WTC11 (cell line): ENCODE data around the gene MCCC2. TPM values are rescaled to one million over a fixed set of nuclear protein-coding genes. Genes with fewer than 3 reads are reported as not detected.

ENCODE experiments used
- ATAC-seq: fragments of 200-7000 bp; cut with Tn5 transposase; 2 replicates; pipeline ENCODE4 v1.10.0; 2021; ENCODE audit warnings: mild to moderate bottlenecking, moderate library complexity
- CTCF ChIA-PET: fragments of 300-600 bp; sonication (Branson Sonifier 250); formaldehyde crosslinking; loops from one replicate; lab custom pipeline; 2021; ENCODE audit warnings: antibody characterized with exemption; lab: Charles Lee
- POLR2A ChIA-PET: fragments of 350-600 bp; sonication (Branson Sonifier 250); formaldehyde crosslinking; loops from one replicate; lab custom pipeline; 2021; ENCODE audit warnings: antibody characterized with exemption; lab: Charles Lee
- DNase-seq: peaks from one replicate; pipeline ENCODE4 v3.0.0; 2021; ENCODE audit warnings: low spot score
- H3K27ac Mint-ChIP-seq: 2 replicates; pipeline ENCODE4 v1.8.0; 2021; ENCODE audit warnings: mixed read lengths
- H3K27me3 Mint-ChIP-seq: 2 replicates; pipeline ENCODE4 v1.8.0; 2021; ENCODE audit warnings: low read depth, mild to moderate bottlenecking, moderate library complexity, mixed read lengths
- H3K36me3 Mint-ChIP-seq: 2 replicates; pipeline ENCODE4 v1.8.0; 2021; ENCODE audit warnings: mixed read lengths
- H3K4me1 Mint-ChIP-seq: 2 replicates; pipeline ENCODE4 v1.8.0; 2022; ENCODE audit warnings: mixed read lengths
- H3K4me3 Mint-ChIP-seq: 2 replicates; pipeline ENCODE4 v1.8.0; 2021; ENCODE audit warnings: mild to moderate bottlenecking, moderate library complexity, mixed read lengths
- H3K9me3 Mint-ChIP-seq: 2 replicates; pipeline ENCODE4 v1.8.0; 2021; ENCODE audit warnings: mixed read lengths
- AR ChIP-seq: fragments of 250-450 bp; sonication (Bioruptor Pico); IDR thresholded peaks from 2 replicates; pipeline ENCODE4 v1.9.0; 2021; ENCODE audit warnings: mild to moderate bottlenecking
- CDX4 ChIP-seq: fragments of 250-450 bp; sonication (Bioruptor Pico); IDR thresholded peaks from 2 replicates; pipeline ENCODE4 v1.9.0; 2021; ENCODE audit warnings: moderate library complexity, mild to moderate bottlenecking, inconsistent platforms, borderline replicate concordance
- E2F1 ChIP-seq: sonication (generic); formaldehyde crosslinking; IDR thresholded peaks from 2 replicates; pipeline ENCODE4 v1.8.0; 2022; ENCODE audit warnings: mild to moderate bottlenecking, missing genetic modification reagents
- E2F4 ChIP-seq: sonication (generic); formaldehyde crosslinking; IDR thresholded peaks from 2 replicates; pipeline ENCODE4 v1.8.1; 2022; ENCODE audit warnings: low read depth, mild to moderate bottlenecking, moderate library complexity, missing genetic modification reagents, borderline replicate concordance
- GRHL2 ChIP-seq: fragments of 250-450 bp; sonication (Bioruptor Pico); IDR thresholded peaks from 2 replicates; pipeline ENCODE4 v1.8.0; 2022; ENCODE audit warnings: mild to moderate bottlenecking, moderate library complexity; ENCODE audit not compliant: insufficient replicate concordance, severe bottlenecking
- GTF2I ChIP-seq: fragments of 250-450 bp; sonication (Bioruptor Pico); conservative IDR thresholded peaks from 2 replicates; pipeline ENCODE4 v1.4.0; 2021; ENCODE audit warnings: mild to moderate bottlenecking
- HMGA2 ChIP-seq: fragments of 250-450 bp; sonication (Bioruptor Pico); IDR thresholded peaks from 2 replicates; pipeline ENCODE4 v1.4.0; 2021; ENCODE audit warnings: mild to moderate bottlenecking, moderate library complexity
- KAT7 ChIP-seq: sonication (generic); formaldehyde crosslinking; IDR thresholded peaks from 2 replicates; pipeline ENCODE4 v1.8.1; 2023; ENCODE audit warnings: missing genetic modification reagents, mild to moderate bottlenecking, borderline replicate concordance
- NFYB ChIP-seq: sonication (generic); formaldehyde crosslinking; conservative IDR thresholded peaks from 2 replicates; pipeline ENCODE4 v1.8.0; 2022; ENCODE audit warnings: low read depth, missing genetic modification reagents
- NR2C2 ChIP-seq: sonication (generic); formaldehyde crosslinking; IDR thresholded peaks from 2 replicates; pipeline ENCODE4 v1.8.0; 2022; ENCODE audit warnings: mild to moderate bottlenecking, missing genetic modification reagents
- OVOL2 ChIP-seq: fragments of 250-450 bp; sonication (Bioruptor Pico); IDR thresholded peaks from 2 replicates; pipeline ENCODE4 v1.9.0; 2021; ENCODE audit warnings: mild to moderate bottlenecking, borderline replicate concordance
- PRDM15 ChIP-seq: sonication (generic); formaldehyde crosslinking; IDR thresholded peaks from 2 replicates; pipeline ENCODE4 v1.8.0; 2022; ENCODE audit warnings: missing genetic modification reagents
- SOX15 ChIP-seq: fragments of 250-450 bp; sonication (Bioruptor Pico); IDR thresholded peaks from 2 replicates; pipeline ENCODE4 v1.9.0; 2021; ENCODE audit warnings: mild to moderate bottlenecking
- ZNF281 ChIP-seq: sonication (generic); formaldehyde crosslinking; IDR thresholded peaks from 2 replicates; pipeline ENCODE4 v1.8.0; 2023; ENCODE audit warnings: mild to moderate bottlenecking, missing genetic modification reagents
- total RNA-seq: library from RNA; stranded (reverse); gene quantifications from 3 replicates; pipeline ENCODE4 v1.2.3, GENCODE V29; 2021

Gene MCCC2
- total RNA-seq, 1 experiment from 2014 or later, result 65.0 TPM

- ATAC-seq (no peak), DNase-seq (no peak)
- POLR2A ChIA-PET, result no interaction called here
- TF ChIP-seq E2F1 (no peak), CDX4 (CRISPR knock-in tag) (no peak), E2F4 (no peak), GRHL2 (CRISPR knock-in tag) (no peak), NFYB (CRISPR knock-in tag) (no peak), NR2C2 (no peak), OVOL2 (CRISPR knock-in tag) (no peak), GTF2I (no peak), ZNF281 (CRISPR knock-in tag) (no peak), AR (CRISPR knock-in tag) (no peak), KAT7 (CRISPR knock-in tag) (no peak), SOX15 (CRISPR knock-in tag) (no peak), PRDM15 (CRISPR knock-in tag) (no peak), HMGA2 (CRISPR knock-in tag) (no peak)
- peaks cover 3% of the 10 kb centered on the region for H3K4me1 Mint-ChIP-seq
- no peaks in the 10 kb centered on the region for H3K27me3 Mint-ChIP-seq
- H3K4me3 Mint-ChIP-seq, result no peak overlapping the region
- peaks cover 11% of the 10 kb centered on the region for H3K9me3 Mint-ChIP-seq
- H3K36me3 Mint-ChIP-seq, result peaks cover 4% of the 10 kb centered on the region
- CTCF ChIA-PET, result interaction anchor here (1.1 kb wide), 1 partner anchor 18 kb away, joined by 3 read pairs; no protein-coding TSS in a partner anchor
- H3K27ac Mint-ChIP-seq, result no peak overlapping the region
These were observed 4.1 kb upstream of the MCCC2 start for GRCh38 chr5:71582945-71583584.
